Glutamatergic neuron (in vitro differentiated cells): ENCODE data around the gene NT5C1A. TPM values are rescaled to one million over a fixed set of nuclear protein-coding genes. Genes with fewer than 3 reads are reported as not detected.

Source experiments
- DNase-seq: peaks from one replicate; pipeline ENCODE4 v3.0.0; 2022
- H3K27ac Mint-ChIP-seq: one replicate; pipeline ENCODE4 v1.8.0; 2020; ENCODE audit warnings: mild to moderate bottlenecking, mixed read lengths, inconsistent platforms; ENCODE audit not compliant: unreplicated experiment
- H3K27me3 Mint-ChIP-seq: one replicate; pipeline ENCODE4 v1.8.0; 2020; ENCODE audit warnings: mild to moderate bottlenecking, moderate library complexity, mixed read lengths, inconsistent platforms; ENCODE audit not compliant: unreplicated experiment
- H3K36me3 Mint-ChIP-seq: one replicate; pipeline ENCODE4 v1.8.0; 2020; ENCODE audit warnings: mild to moderate bottlenecking, mixed read lengths, inconsistent platforms; ENCODE audit not compliant: unreplicated experiment
- H3K4me1 Mint-ChIP-seq: one replicate; pipeline ENCODE4 v1.8.0; 2020; ENCODE audit warnings: mild to moderate bottlenecking, low read depth, mixed read lengths, inconsistent platforms; ENCODE audit not compliant: unreplicated experiment
- H3K4me3 Mint-ChIP-seq: one replicate; pipeline ENCODE4 v1.8.0; 2020; ENCODE audit warnings: mild to moderate bottlenecking, mixed read lengths, inconsistent platforms; ENCODE audit not compliant: unreplicated experiment
- H3K9me3 Mint-ChIP-seq: one replicate; pipeline ENCODE4 v1.8.0; 2020; ENCODE audit warnings: mild to moderate bottlenecking, moderate library complexity, mixed read lengths, inconsistent platforms; ENCODE audit not compliant: unreplicated experiment
- total RNA-seq: library from RNA; stranded (reverse); fragmentation: NEBNext Ultra II Directional; extraction: Animal tissue kit (Norgen Biotek cat#: 25700); gene quantifications from one replicate; pipeline ENCODE4 v1.2.1, GENCODE V29; 2021; ENCODE audit not compliant: unreplicated experiment
- TF ChIP-seq, protein P1 (sequence below): fragments of 200-600 bp; sonication (generic); IDR thresholded peaks from one replicate; pipeline ENCODE4 v1.5.0; 2021; ENCODE audit not compliant: partially characterized antibody, unreplicated experiment

NT5C1A gene
- total RNA-seq, 1 donor from 2014 or later = not detected

DNA sequence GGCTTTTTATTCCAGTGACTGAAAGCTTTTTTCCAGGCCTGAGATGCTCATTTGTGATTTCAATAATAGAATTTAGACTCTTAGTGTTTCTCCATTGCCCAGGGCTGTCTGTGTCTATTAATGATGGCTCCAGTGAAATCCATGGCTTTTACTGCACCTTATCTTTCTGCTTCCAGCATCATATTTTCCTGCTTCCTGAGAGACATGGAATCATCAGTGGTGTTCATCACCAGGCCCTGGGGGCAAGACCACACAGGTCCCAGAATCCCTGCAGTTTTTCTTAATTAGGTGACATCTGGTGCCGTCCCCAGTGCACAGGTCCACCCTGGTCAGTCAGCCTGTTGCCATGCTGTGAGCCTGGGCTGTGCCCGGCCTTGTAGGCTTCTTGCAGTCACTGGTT is 15.5 kb downstream of the NT5C1A start:
- H3K27ac Mint-ChIP-seq = peak overlapping the region; percentile 12
- H3K4me3 Mint-ChIP-seq = peak overlapping the region; percentile 11
- peaks cover 22% of the 10 kb centered on the region for H3K4me1 Mint-ChIP-seq

DNA sequence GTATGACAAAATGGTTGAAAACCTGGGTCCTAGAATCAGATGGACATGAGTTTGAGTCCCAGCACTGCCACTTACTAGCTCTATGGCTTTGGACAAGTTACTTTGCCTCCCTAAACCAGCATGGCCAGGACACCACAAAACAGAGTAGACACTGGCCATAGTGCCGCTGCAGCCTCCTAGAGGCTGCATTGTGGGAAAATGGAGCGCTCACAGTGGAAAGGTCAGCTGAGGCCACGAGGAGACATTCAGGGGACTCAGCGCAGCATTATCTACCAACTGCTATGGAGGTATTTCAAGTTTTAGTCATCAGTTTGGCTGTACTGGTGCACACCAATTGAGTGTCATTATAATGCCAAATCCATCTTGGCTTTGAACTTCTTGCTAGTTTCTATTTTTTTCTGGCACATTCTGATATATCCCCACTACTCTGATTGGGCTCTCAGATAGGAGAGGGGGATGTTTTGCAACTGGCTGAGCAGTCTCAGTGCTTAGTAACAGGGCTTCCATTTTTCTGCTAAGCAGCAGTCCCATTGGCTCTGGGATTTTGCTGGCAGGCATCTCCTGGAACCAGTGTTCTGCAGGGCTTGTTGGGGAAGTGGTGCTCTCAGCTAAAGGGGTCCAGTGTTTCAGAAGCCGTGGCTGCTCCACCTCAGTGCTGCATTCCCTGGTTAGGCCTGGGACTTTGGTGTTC is 16.2 kb downstream of the NT5C1A start:
- H3K27me3 Mint-ChIP-seq = peaks cover 9% of the 10 kb centered on the region
- no peak for DNase-seq
- no peaks in the 10 kb centered on the region for H3K36me3 Mint-ChIP-seq
- H3K9me3 Mint-ChIP-seq = peaks cover 8% of the 10 kb centered on the region
- peak overlapping the region; percentile 11 for H3K4me3 Mint-ChIP-seq
- H3K27ac Mint-ChIP-seq = no peak overlapping the region
- peaks cover 22% of the 10 kb centered on the region for H3K4me1 Mint-ChIP-seq
- TF ChIP-seq, protein P1, sequence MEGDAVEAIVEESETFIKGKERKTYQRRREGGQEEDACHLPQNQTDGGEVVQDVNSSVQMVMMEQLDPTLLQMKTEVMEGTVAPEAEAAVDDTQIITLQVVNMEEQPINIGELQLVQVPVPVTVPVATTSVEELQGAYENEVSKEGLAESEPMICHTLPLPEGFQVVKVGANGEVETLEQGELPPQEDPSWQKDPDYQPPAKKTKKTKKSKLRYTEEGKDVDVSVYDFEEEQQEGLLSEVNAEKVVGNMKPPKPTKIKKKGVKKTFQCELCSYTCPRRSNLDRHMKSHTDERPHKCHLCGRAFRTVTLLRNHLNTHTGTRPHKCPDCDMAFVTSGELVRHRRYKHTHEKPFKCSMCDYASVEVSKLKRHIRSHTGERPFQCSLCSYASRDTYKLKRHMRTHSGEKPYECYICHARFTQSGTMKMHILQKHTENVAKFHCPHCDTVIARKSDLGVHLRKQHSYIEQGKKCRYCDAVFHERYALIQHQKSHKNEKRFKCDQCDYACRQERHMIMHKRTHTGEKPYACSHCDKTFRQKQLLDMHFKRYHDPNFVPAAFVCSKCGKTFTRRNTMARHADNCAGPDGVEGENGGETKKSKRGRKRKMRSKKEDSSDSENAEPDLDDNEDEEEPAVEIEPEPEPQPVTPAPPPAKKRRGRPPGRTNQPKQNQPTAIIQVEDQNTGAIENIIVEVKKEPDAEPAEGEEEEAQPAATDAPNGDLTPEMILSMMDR = no peak

More for the DNA sequence above, 15.5 kb downstream of the NT5C1A start:
- no peak for DNase-seq
- Mint-ChIP-seq H3K27me3 (peaks cover 9% of the 10 kb centered on the region), H3K36me3 (no peaks in the 10 kb centered on the region), H3K9me3 (peaks cover 8% of the 10 kb centered on the region)
- TF ChIP-seq, protein P1 = no peak

DNA sequence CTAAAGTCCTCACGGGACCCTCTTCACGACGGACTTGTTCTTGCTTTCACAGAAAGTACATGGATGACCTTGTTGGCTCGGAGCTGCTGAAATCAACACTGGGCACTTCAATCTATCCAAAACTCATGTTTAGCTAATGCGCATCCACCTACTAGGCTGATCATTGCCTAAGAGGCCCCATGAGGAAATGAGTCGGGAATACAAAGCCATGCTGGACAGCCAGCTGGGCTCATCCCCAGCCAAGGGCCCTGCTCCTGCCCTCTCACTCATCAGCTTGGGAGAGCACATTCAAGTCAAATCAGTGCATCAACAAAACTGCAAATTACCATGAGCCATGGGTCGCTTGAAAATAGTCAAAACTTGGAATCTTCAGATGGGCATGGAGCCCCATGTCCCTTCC is 17.6 kb downstream of the NT5C1A start:
- TF ChIP-seq, protein P1 = no peak
- Mint-ChIP-seq H3K36me3 (no peaks in the 10 kb centered on the region), H3K4me3 (no peak overlapping the region), H3K4me1 (peaks cover 22% of the 10 kb centered on the region), H3K27ac (no peak overlapping the region), H3K27me3 (peaks cover 7% of the 10 kb centered on the region), H3K9me3 (peaks cover 8% of the 10 kb centered on the region)
- DNase-seq = no peak

DNA sequence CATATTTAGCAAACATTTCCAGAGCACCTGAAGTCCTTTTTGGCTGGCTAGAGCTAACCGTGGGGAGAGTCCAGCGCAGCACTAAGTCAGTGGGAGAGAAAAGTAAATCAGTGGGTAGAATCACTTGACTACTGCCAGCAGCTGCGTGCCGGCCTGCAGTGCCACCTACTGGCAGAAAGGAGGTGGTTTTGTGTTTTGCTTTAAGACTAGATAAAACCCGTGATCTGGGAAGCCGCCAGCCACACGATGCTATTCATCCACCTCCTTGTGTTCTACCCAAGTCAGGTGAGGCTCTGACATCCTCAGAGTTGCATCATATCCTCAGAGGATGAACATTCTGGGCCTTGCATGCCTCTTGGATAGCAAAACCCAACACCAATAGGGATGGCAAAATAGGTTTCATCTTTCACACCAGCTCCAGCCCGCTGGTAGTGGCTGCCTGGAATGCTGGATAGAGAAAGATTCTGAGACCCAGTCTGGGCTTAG is 18.3 kb downstream of the NT5C1A start:
- Mint-ChIP-seq H3K9me3 (peaks cover 8% of the 10 kb centered on the region), H3K27ac (no peak overlapping the region), H3K4me3 (no peak overlapping the region), H3K36me3 (no peaks in the 10 kb centered on the region), H3K4me1 (peaks cover 23% of the 10 kb centered on the region), H3K27me3 (peaks cover 7% of the 10 kb centered on the region)
- DNase-seq = peak; percentile 83
- TF ChIP-seq, protein P1 = peak; percentile 86

DNA sequence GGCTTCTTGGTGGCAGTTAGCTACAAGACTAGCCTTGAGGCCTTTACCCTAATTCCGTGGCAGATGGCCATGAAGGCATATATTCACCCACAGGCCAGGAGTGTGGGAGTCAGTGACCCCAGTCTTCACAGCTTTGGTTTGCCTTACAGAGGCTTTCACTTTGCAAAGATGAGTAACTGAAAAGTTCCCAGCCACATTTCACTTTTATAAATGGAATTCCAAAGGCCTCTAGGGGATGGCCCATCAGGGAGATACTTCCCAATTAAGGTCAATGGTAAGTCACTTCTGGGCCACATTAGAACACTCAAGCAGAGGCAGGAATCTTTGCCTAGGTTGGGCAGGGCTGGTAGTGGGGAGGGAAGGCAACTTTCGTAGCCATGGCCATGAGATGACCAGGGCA is 19.4 kb downstream of the NT5C1A start:
- Mint-ChIP-seq H3K27ac (no peak overlapping the region), H3K27me3 (peaks cover 5% of the 10 kb centered on the region), H3K36me3 (no peaks in the 10 kb centered on the region), H3K4me1 (peaks cover 29% of the 10 kb centered on the region), H3K4me3 (no peak overlapping the region), H3K9me3 (peaks cover 5% of the 10 kb centered on the region)
- no peak for DNase-seq
- TF ChIP-seq, protein P1 = no peak
